PC-9 (cell line): ENCODE results near the gene EEPD1.
"Not testable (repeated sequence)": the region's sequence is repeated elsewhere in the genome, so short reads cannot be mapped to it uniquely, and the experiment has no call there.

Experiments used
- EZH2 ChIP-seq: fragments of 200-600 bp; sonication (generic); IDR thresholded peaks from 2 replicates; pipeline ENCODE4 v1.8.0; 2017; ENCODE audit warnings: antibody characterized with exemption, low read depth
- TF ChIP-seq, protein P1 (sequence below): fragments of 200-600 bp; sonication (generic); conservative IDR thresholded peaks from 2 replicates; pipeline ENCODE4 v1.6.1; 2017; ENCODE audit warnings: mixed run types, antibody characterized with exemption, mild to moderate bottlenecking, moderate library complexity

DNA sequence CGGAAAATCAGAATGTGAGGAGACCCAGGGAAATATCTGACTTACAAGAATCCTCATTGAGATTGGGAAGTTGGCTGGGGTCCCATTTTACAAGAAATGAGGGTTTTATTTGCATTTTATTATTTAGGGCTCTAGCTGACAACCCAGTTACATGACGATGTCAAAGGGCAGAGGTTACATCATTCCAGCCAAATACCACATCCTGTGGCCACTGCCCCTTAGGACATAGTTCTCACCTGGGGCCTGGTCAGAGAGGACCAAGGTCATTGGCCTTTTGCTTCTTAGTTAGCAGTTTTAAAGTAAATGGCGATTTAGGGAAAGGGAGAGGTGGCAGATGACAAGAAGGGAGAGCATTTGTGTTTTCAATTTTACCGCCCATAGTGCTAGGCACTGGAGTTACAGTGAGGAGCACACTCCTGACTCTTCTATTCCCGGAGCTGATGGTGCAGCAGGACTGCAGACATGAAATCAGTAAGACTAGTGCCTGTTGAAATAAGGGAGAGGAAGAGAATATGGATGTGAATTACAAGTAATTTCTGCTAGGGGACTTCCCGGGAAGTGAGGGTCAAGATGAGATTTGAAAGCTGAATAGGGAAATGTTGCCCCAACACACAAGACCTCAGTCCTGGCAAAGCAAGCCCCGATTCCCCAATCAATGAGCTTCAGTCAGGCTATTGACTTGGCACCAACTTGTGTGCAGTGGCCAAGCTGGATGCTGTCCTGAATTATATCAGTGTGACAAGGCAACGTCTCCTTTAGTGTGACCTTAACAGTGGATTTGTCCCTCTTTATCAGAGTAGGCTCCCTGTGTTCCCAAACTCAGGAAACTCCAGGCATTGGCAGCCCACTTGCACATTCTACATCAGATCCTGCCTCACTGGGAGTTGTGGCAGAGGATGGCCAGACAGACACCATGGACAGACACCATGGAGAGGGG is 45.8 kb upstream of the EEPD1 start:
- TF ChIP-seq, protein P1, sequence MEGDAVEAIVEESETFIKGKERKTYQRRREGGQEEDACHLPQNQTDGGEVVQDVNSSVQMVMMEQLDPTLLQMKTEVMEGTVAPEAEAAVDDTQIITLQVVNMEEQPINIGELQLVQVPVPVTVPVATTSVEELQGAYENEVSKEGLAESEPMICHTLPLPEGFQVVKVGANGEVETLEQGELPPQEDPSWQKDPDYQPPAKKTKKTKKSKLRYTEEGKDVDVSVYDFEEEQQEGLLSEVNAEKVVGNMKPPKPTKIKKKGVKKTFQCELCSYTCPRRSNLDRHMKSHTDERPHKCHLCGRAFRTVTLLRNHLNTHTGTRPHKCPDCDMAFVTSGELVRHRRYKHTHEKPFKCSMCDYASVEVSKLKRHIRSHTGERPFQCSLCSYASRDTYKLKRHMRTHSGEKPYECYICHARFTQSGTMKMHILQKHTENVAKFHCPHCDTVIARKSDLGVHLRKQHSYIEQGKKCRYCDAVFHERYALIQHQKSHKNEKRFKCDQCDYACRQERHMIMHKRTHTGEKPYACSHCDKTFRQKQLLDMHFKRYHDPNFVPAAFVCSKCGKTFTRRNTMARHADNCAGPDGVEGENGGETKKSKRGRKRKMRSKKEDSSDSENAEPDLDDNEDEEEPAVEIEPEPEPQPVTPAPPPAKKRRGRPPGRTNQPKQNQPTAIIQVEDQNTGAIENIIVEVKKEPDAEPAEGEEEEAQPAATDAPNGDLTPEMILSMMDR, result not testable (repeated sequence)
- TF ChIP-seq EZH2, result not testable (repeated sequence)
